HG03135 (cell line): ENCODE data around the gene PPP1R9B.

Experiments used
- ATAC-seq: cut with Tn5 transposase; IDR thresholded peaks from one replicate; pipeline ENCODE4 v1.9.1; 2021; ENCODE audit warnings: mild to moderate bottlenecking, moderate library complexity; ENCODE audit not compliant: unreplicated experiment

The PPP1R9B gene

DNA sequence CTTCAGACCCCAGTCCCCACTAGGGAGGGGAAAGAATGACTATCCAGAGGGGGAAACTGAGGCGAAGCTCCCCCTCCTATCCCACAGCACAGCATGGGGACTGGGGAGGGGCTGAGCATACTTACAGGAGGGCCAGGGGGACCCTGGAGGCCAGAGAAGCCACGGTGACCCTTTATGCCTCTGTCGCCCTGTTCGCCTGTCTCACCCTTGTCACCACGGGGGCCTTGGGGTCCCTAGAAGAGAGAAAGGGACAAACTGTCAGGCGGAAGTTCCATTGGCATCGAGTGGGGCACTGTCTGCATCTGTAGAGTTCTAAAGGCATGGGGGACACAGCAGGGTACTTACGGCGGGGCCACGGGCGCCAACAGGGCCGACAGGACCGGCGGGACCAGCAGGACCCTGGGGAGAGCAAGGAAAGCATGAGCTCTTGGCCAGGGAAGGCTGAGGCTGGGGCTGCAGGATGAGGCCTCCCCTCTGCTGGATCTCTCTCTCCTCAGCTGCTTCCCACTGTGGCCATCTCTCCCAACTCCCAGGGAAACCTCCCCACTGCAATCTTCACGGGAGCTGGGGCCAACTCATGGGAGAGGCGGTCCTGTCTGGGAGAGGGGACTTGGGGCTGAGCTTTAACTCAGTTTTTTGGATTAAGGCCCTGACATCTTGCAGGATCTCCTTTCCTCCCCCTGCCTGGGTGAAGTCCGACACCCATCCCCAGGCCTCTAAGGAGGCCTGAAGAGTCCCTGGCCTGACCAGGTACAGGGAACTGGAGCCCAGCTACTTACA, 37.5 kb upstream of the PPP1R9B start:
- ATAC-seq: no peak

DNA sequence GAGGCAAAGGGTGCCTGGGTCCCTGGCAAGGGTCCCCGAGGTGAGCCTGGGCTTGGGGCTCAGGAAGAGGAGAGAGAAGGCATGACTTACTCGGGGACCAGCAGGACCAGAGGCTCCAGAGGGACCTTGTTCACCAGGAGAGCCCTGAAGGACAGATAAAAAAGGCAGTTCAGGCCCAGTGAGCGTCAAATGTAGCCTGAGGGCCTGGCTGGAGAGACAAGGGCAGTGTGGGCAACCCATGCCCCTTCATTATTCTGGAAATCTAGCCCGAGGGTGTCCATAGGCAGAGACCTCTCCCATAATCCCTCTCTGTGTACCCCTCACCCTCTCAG, 36.9 kb upstream of the PPP1R9B start:
- no peak for ATAC-seq

DNA sequence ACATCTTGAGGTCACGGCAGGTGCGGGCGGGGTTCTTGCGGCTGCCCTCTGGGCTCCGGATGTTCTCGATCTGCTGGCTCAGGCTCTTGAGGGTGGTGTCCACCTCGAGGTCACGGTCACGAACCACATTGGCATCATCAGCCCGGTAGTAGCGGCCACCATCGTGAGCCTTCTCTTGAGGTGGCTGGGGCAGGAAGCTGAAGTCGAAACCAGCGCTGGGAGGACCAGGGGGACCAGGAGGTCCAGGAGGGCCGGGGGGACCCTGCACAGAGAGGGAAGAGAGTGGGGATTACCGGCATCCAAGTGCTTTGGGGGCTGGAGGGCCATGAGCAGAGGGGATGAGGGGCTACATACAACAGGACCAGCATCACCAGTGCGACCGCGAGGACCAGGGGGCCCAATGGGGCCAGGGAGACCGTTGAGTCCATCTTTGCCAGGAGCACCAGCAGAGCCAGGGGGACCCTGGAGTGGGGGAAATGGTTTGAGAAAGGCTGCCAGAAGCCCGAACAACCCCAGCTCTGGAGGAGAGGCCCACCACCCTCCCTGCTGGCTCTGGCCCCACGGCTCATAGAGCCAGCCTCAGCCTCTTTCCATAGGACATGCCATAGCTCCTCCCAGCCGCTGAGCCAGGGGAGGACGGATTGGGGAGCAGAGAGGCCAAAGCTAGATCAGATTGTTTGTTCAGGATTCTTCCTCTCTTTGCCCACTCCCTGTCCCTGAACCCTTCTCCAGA, 36.4 kb upstream of the PPP1R9B start:
- no peak for ATAC-seq

GRCh38 chr17:50185631-50186471, 35.4 kb upstream of the PPP1R9B start:
- ATAC-seq: no peak

- no peak for ATAC-seq
These were observed 34.3 kb upstream of the PPP1R9B start for GRCh38 chr17:50184611-50185398.

DNA sequence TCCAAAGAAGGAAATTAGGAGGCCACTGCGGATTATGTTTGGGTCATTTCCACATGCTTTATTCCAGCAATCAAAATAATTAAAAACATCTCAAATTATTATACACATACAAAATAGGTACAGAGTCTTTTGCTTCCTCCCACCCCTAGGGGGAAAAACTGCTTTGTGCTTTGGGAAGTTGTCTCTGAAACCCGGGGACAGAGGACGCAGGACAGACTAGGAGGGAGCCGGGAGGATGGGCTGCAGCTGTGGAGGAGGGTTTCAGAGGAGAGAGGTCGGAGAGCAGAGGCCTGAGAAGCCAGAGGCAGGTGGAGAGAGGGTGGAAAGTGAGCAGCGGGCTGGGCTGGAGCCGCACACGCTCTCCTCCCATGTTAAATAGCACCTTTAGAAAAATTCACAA, 33.6 kb upstream of the PPP1R9B start:
- no peak for ATAC-seq

GRCh38 chr17:50183421-50183994, 33.0 kb upstream of the PPP1R9B start:
- no peak for ATAC-seq

DNA sequence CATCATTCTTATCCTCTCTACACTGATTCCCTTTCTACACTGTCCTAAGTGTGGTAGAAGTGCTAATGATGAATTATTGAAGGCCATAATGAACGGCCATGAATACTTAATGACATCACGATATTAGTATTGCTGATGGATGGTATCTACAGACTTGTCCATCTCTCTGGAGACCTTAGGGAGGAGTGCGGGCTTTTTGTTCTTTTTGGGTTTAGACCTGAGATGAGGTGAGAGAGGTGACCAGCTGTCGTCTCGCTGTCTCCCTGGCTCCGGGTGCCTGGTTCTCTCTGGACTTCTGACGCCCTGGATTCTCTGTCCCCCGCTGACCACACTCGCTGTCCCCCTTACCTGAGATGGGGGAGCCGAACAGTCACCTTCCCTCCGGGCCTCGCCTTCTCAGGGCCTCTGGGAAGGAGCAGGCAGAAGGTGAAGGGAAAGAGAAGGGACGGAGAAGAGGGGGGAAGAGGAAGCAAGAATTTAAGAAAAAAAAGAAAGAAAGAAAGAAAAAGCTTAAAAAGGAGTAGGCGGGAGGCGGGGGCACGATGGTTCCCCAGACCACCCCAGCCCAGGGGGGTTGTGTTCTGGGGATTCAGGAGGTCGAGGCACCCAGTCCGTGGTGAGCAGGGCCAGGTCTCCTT, 32.4 kb upstream of the PPP1R9B start:
- no peak for ATAC-seq

GRCh38 chr17:50181591-50182560, 31.4 kb upstream of the PPP1R9B start:
- no peak for ATAC-seq

- no peak for ATAC-seq
These were observed 30.7 kb upstream of the PPP1R9B start for GRCh38 chr17:50181144-50181543.

DNA sequence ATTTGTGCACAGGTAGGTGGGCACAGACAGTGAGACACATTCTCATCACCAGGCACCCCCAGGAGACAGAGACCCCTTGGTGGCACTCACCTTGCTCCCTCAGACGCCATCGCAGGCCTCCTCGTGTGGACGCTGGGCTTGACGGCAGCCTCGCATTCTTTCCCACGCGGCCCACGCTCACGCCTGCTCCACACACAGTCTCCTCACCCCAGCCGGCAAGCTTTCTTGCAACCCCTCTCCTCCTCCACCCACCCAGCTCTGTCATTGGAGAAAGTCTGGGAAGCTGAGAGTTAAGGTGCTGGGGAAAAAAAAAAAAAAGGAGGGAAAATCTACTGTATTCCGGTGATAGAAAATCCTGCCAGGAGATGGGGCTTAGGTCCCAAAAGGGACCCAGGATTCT, 30.1 kb upstream of the PPP1R9B start:
- no peak for ATAC-seq

- no peak for ATAC-seq
These were observed 29.6 kb upstream of the PPP1R9B start for GRCh38 chr17:50180111-50180510.

GRCh38 chr17:50177983-50178834, 27.7 kb upstream of the PPP1R9B start:
- peak; percentile 64 for ATAC-seq

DNA sequence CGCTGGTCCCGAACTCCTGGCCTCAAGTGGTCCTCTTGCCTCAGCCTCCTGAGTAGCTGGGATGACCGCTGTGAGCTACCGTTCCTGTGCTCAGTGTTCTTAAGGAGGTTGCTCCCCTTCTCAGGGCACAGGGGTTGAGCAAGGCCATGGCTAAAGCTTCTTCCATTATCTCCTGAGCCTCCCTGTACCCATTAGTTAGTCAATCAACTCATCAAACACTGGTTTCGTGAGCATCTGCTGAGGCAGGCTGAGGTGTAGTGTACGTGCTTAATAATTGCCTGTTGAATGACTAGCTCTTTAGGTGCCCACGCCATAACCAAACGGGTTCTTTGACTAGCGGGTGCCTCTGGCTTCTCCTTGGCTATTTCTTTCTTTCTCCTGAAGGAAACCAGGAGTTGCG, 27.0 kb upstream of the PPP1R9B start:
- no peak for ATAC-seq

DNA sequence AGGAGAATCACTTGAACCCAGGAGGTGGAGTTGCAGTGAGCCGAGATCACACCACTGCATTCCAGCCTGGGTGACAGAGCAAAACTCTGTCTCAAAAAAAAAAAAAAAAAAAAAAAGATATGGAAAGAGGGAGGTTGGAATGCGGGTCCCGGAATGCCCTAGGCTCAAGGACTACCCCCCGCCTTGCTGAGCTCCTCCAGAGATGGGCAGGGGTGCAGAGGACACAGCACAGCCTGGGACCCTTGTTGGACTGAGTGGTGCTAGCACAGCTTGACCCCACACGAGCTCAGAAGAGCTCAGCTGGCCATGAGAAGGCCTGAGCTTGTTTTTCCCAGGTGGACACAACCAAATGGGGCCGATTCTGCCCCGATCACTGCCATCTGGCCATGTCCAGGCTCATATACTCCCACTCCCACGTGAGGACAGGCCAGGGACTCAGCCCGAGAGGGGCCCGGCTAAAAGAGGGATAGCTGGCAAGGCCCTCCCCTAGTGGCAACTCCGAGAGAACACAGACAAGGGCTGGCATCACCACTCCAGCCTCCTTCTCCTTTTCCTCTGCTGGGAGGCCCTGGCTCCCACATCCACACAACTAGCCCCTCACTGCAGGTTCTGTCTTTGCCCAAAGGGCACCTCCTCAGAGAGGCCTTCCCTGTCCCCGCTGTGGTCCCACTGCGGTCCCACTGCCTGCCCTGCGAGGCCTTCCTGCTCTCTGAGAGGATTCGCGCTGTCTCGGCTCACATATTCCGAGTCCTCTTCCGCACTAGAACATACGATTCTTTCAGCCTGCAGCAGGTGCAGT, 26.3 kb upstream of the PPP1R9B start:
- ATAC-seq: no peak

GRCh38 chr17:50175035-50175807, 24.7 kb upstream of the PPP1R9B start:
- no peak for ATAC-seq
